ENCODE data around the gene KAT6B. TPM values are rescaled to one million over a fixed set of nuclear protein-coding genes. Genes with fewer than 3 reads are reported as not detected.

The KAT6B gene
- total and polyA plus RNA-seq, 7 donors: 5.8 to 77.0 (median 49.9) TPM

- no peak for DNase-seq
- no peak overlapping the region for H3K4me3 ChIP-seq
- H3K4me1 ChIP-seq: peaks cover 0 to 56% (median 29%) of the 10 kb centered on the region in 4 donors
- no peak overlapping the region for H3K27ac ChIP-seq
- 69 to 92% methylated on average over 5 of the region's 5 CpGs for WGBS, 2 donors
- H3K27me3 ChIP-seq: no peaks in the 10 kb centered on the region
- H3K9me3 ChIP-seq: no peaks in the 10 kb centered on the region
- intact Hi-C loops (cut with DNase I): no loop called here
- TF ChIP-seq POLR2AphosphoS5 (IDR thresholded peaks at IDR 0.05): no peak
- no peak for TF ChIP-seq EP300 (IDR thresholded peaks at IDR 0.05)
- TF ChIP-seq POLR2A (IDR thresholded peaks at IDR 0.05): no peak
- TF ChIP-seq, protein P1, sequence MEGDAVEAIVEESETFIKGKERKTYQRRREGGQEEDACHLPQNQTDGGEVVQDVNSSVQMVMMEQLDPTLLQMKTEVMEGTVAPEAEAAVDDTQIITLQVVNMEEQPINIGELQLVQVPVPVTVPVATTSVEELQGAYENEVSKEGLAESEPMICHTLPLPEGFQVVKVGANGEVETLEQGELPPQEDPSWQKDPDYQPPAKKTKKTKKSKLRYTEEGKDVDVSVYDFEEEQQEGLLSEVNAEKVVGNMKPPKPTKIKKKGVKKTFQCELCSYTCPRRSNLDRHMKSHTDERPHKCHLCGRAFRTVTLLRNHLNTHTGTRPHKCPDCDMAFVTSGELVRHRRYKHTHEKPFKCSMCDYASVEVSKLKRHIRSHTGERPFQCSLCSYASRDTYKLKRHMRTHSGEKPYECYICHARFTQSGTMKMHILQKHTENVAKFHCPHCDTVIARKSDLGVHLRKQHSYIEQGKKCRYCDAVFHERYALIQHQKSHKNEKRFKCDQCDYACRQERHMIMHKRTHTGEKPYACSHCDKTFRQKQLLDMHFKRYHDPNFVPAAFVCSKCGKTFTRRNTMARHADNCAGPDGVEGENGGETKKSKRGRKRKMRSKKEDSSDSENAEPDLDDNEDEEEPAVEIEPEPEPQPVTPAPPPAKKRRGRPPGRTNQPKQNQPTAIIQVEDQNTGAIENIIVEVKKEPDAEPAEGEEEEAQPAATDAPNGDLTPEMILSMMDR (IDR thresholded peaks at IDR 0.05): no peak
- no peaks in the 10 kb centered on the region for H3K36me3 ChIP-seq
Observed at GRCh38 chr10:74900297-74900696, 73.9 kb downstream of the KAT6B start.

- H3K4me3 ChIP-seq: no peak overlapping the region
- H3K27me3 ChIP-seq: no peaks in the 10 kb centered on the region
- TF ChIP-seq, protein P1 (IDR thresholded peaks at IDR 0.05): no peak
- TF ChIP-seq EP300 (IDR thresholded peaks at IDR 0.05) (no peak), POLR2AphosphoS5 (IDR thresholded peaks at IDR 0.05) (no peak), POLR2A (IDR thresholded peaks at IDR 0.05) (no peak)
- no peak for DNase-seq
- no peaks in the 10 kb centered on the region for H3K36me3 ChIP-seq
- intact Hi-C loops (cut with DNase I): no loop called here
- no peaks in the 10 kb centered on the region for H3K9me3 ChIP-seq
- 81 to 83% methylated on average over 2 of the region's 2 CpGs for WGBS, 2 donors
- no peak overlapping the region for H3K27ac ChIP-seq
- H3K4me1 ChIP-seq: peaks cover 0 to 58% (median 33%) of the 10 kb centered on the region in 4 donors
Observed at GRCh38 chr10:74901301-74901700, 74.9 kb downstream of the KAT6B start.

- Histone ChIP-seq H3K4me1 (peaks cover 0 to 58% (median 36%) of the 10 kb centered on the region in 4 donors), H3K4me3 (no peak overlapping the region), H3K27ac (peak overlapping the region in 1 of 4 donors; percentile 7), H3K27me3 (no peaks in the 10 kb centered on the region), H3K9me3 (no peaks in the 10 kb centered on the region), H3K36me3 (no peaks in the 10 kb centered on the region)
- no peak for DNase-seq
- TF ChIP-seq POLR2A (IDR thresholded peaks at IDR 0.05) (no peak), EP300 (IDR thresholded peaks at IDR 0.05) (no peak), POLR2AphosphoS5 (IDR thresholded peaks at IDR 0.05) (no peak)
- TF ChIP-seq, protein P1 (IDR thresholded peaks at IDR 0.05): no peak
- intact Hi-C loops (cut with DNase I): no loop called here
- 88 to 93% methylated on average over 6 of the region's 6 CpGs for WGBS, 2 donors
Observed at GRCh38 chr10:74901867-74902450, 75.6 kb downstream of the KAT6B start.

DNA sequence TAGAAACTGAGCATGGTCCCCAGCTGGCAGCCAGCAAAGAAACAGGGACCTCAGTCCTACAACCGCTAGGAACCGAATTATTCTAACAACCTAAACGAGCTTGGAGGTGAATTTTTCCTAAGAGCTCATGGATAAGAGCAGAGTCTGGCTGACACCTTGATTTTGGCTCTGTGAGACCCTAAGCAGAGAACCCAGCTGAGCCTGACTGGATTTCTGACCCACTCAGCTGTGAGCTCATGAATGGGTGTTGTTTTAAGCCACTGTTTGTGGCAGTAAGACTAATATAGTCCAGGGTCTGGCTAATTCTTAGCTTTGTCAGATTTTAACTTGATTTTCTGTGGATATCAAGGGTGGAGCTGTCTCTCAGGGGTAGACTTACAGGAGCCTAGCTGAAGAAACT, 77.1 kb downstream of the KAT6B start:
- 95 to 98% methylated on average over 3 of the region's 3 CpGs for WGBS, 2 donors

More for the DNA sequence above, 77.1 kb downstream of the KAT6B start:
- Histone ChIP-seq H3K36me3 (no peaks in the 10 kb centered on the region), H3K27ac (no peak overlapping the region), H3K4me1 (peaks cover 0 to 47% (median 27%) of the 10 kb centered on the region in 4 donors), H3K9me3 (no peaks in the 10 kb centered on the region), H3K27me3 (no peaks in the 10 kb centered on the region), H3K4me3 (no peak overlapping the region)
- DNase-seq: no peak
- intact Hi-C loops (cut with DNase I): no loop called here
- TF ChIP-seq, protein P1 (IDR thresholded peaks at IDR 0.05): no peak
- TF ChIP-seq POLR2AphosphoS5 (IDR thresholded peaks at IDR 0.05) (no peak), EP300 (IDR thresholded peaks at IDR 0.05) (no peak), POLR2A (IDR thresholded peaks at IDR 0.05) (no peak)

Data from sigmoid colon (tissue), 7 donors.